Ishikawa (cell line): ENCODE data around the gene ZSWIM6.
A peak's percentile ranks its signal among the peaks of the same experiment; 100 is the strongest.

Source experiments
- CEBPB ChIP-seq: IDR thresholded peaks from 2 replicates; pipeline ENCODE4 v1.6.1; 2012
- CREB1 ChIP-seq: IDR thresholded peaks from 2 replicates; pipeline ENCODE4 v1.6.1; 2012; ENCODE audit warnings: low read depth
- EGR1 ChIP-seq: IDR thresholded peaks from 2 replicates; pipeline ENCODE4 v1.6.1; 2012
- EP300 ChIP-seq: IDR thresholded peaks from 2 replicates; pipeline ENCODE4 v1.6.1; 2012; ENCODE audit warnings: borderline replicate concordance
- FOXM1 ChIP-seq: IDR thresholded peaks from 2 replicates; pipeline ENCODE4 v1.6.1; 2012; ENCODE audit warnings: low read depth, borderline replicate concordance
- NFIC ChIP-seq: IDR thresholded peaks from 2 replicates; pipeline ENCODE4 v1.6.1; 2012
- RAD21 ChIP-seq: IDR thresholded peaks from 2 replicates; pipeline ENCODE4 v1.6.1; 2012; ENCODE audit warnings: low read depth
- TAF1 ChIP-seq: IDR thresholded peaks from 2 replicates; pipeline ENCODE4 v1.6.1; 2012; ENCODE audit warnings: low read depth, mild to moderate bottlenecking
- TCF12 ChIP-seq: IDR thresholded peaks from 2 replicates; pipeline ENCODE4 v1.6.1; 2012; ENCODE audit warnings: low read depth
- TEAD4 ChIP-seq: IDR thresholded peaks from 2 replicates; pipeline ENCODE4 v1.6.1; 2012
- YY1 ChIP-seq: IDR thresholded peaks from 2 replicates; pipeline ENCODE4 v1.6.1; 2012; ENCODE audit warnings: low read depth
- ZBTB7A ChIP-seq: IDR thresholded peaks from 2 replicates; pipeline ENCODE4 v1.6.1; 2012; ENCODE audit warnings: low read depth
- TF ChIP-seq, protein P1 (sequence below): IDR thresholded peaks from 2 replicates; pipeline ENCODE4 v1.6.1; 2012; ENCODE audit warnings: low read depth, mild to moderate bottlenecking
- TF ChIP-seq, protein P2 (sequence below): IDR thresholded peaks from 2 replicates; pipeline ENCODE4 v1.6.1; 2012
- TF ChIP-seq, protein P3 (sequence below): IDR thresholded peaks from 2 replicates; pipeline ENCODE4 v1.6.1; 2012

ZSWIM6 gene

DNA sequence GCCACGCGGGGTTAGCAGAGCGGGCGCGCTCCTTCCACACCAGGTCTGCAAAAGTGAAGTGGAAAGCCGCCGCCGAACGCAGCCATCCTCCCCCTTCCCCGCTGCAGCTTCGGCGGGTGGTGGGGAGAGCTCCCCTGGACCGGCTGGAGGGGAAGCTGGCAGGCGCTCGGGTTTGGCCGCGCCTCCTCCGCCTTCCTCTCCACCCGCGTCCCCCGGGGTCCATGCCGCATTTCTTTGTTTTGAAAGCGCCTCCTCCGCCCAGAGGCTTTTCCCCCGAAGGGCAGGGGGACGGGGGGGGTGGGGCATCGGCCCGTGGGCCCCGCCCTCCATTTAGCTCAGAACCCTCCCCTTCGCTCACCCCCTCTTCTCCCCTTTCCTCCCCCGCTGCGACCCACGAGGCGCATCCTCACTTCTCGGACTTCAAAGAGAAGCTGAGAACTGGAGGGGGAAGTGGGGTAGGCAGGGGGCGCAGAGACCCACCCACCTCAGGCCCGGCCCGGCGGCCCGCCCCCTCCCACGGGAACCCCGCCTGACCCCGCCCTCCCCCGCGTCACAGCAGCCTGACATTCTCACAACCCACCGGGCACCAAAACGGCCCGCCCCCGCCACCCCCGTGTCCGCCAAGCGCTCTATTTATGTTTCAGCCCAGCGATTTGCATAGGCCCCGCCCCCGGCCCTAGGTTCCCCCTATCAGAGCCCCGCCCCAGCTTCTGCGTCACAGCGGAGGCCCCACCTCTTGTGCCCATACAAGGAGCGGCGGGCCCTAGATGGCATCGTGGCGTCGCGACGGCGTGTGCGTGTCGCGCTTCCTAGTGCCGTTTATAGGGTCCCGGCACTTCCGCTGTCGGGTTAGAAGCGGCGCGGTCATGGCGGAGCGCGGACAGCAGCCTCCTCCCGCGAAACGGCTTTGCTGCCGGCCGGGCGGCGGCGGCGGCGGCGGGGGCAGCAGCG lies at the start of gene ZSWIM6:
TSS of gene ZSWIM6 (plus strand) at position 852 of the 951 bp plus-strand sequence. CDS start at position 867, 15 bp downstream.
- TF ChIP-seq NFIC (no peak), TCF12 (peak; percentile 66; the same call in 1 of the 2 replicates), FOXM1 (0 out of 2 replicates have a peak, but pooled peaks have one; percentile 22), TEAD4 (no peak; the same call in none of the 2 replicates), CEBPB (no peak), EP300 (peak; percentile 26; the same call in 1 of the 2 replicates), TAF1 (peak; percentile 100), EGR1 (peak; percentile 97), CREB1 (peak; percentile 97), RAD21 (no peak), ZBTB7A (peak; percentile 34; the same call in 1 of the 2 replicates), YY1 (peak; percentile 87)
- TF ChIP-seq, protein P1, sequence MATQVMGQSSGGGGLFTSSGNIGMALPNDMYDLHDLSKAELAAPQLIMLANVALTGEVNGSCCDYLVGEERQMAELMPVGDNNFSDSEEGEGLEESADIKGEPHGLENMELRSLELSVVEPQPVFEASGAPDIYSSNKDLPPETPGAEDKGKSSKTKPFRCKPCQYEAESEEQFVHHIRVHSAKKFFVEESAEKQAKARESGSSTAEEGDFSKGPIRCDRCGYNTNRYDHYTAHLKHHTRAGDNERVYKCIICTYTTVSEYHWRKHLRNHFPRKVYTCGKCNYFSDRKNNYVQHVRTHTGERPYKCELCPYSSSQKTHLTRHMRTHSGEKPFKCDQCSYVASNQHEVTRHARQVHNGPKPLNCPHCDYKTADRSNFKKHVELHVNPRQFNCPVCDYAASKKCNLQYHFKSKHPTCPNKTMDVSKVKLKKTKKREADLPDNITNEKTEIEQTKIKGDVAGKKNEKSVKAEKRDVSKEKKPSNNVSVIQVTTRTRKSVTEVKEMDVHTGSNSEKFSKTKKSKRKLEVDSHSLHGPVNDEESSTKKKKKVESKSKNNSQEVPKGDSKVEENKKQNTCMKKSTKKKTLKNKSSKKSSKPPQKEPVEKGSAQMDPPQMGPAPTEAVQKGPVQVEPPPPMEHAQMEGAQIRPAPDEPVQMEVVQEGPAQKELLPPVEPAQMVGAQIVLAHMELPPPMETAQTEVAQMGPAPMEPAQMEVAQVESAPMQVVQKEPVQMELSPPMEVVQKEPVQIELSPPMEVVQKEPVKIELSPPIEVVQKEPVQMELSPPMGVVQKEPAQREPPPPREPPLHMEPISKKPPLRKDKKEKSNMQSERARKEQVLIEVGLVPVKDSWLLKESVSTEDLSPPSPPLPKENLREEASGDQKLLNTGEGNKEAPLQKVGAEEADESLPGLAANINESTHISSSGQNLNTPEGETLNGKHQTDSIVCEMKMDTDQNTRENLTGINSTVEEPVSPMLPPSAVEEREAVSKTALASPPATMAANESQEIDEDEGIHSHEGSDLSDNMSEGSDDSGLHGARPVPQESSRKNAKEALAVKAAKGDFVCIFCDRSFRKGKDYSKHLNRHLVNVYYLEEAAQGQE, result peak; percentile 38
- TF ChIP-seq, protein P2, sequence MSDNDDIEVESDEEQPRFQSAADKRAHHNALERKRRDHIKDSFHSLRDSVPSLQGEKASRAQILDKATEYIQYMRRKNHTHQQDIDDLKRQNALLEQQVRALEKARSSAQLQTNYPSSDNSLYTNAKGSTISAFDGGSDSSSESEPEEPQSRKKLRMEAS, result no peak; the same call in none of the 2 replicates
- TF ChIP-seq, protein P3, sequence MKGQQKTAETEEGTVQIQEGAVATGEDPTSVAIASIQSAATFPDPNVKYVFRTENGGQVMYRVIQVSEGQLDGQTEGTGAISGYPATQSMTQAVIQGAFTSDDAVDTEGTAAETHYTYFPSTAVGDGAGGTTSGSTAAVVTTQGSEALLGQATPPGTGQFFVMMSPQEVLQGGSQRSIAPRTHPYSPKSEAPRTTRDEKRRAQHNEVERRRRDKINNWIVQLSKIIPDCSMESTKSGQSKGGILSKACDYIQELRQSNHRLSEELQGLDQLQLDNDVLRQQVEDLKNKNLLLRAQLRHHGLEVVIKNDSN, result peak; percentile 3; the same call in 1 of the 2 replicates

DNA sequence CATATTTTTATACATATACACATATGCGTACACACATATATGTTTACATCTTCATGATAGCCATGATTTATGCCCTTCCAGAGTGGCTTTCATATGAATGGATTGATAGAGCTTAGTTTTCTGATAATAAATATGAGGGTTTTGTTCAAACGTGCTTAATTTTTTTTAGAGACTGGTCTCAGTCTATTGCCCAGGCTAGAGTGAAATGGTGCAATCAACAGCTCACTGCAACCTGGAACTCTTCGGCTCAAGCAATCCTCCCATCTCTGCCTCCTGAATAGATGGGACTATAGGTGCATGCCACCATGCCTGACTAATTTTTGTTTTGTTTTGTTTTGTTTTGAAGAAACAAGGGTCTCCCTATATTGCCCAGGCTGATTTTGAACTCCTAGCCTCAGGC lies 48.6 kb upstream of the ZSWIM6 start:
- TF ChIP-seq EGR1 (no peak), TAF1 (no peak)
- TF ChIP-seq, protein P1, result no peak

DNA sequence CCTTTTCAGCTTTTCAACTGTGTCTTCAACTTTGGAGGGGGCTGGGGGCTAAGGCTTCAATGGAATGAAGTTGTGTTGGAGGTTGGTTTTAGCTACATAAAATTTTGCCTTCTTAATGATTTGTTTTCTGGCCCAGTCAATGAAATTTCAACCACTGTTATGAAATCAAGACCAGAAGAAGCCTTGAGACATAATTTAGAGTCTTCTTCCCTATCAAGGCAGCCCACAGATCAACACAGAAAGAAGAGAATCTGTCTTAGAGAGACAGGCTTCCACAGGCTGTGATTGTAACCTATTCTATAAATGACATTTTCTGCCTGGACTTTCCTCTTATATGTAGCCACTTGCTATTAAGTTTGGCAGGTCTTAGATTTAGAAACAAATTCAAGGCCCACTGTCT lies 46.5 kb upstream of the ZSWIM6 start:
- TF ChIP-seq CEBPB (no peak), YY1 (no peak), EP300 (no peak), FOXM1 (no peak), CREB1 (no peak), TCF12 (no peak), NFIC (no peak), RAD21 (no peak), ZBTB7A (no peak), TEAD4 (no peak), TAF1 (no peak), EGR1 (no peak)
- TF ChIP-seq, protein P1, result no peak
- TF ChIP-seq, protein P3, result no peak
- TF ChIP-seq, protein P2, result no peak
